Heart right ventricle (tissue), 16 donors: ENCODE measurements around the gene ACVR1. TPM values are rescaled to one million over a fixed set of nuclear protein-coding genes. Genes with fewer than 3 reads are reported as not detected.
A peak's percentile ranks its signal among the peaks of the same experiment; 100 is the strongest.

Experiments used
- ATAC-seq, 8 donors: fragments of 200-7000 bp; cut with Tn5 transposase; one replicate each; pipeline ENCODE4 v1.9.1; 2020; ENCODE audit warnings: mild to moderate bottlenecking in 8 of 8, moderate library complexity in 8 of 8, moderate number of reproducible peaks in 1 of 8
- DNase-seq, 2 donors: peaks; one replicate each; pipeline ENCODE4 v3.0.0-alpha.2; 2020
- H3K27ac ChIP-seq, 10 donors: fragments of 200-600 bp; sonication (generic) in 2 of 10; one replicate each; pipeline versions ENCODE4 v1.5.0 to v1.8.0; 2020 to 2022; ENCODE audit warnings: mild to moderate bottlenecking in 3 of 10
- H3K27me3 ChIP-seq, 7 donors: fragments of 200-600 bp; one replicate each; pipeline ENCODE4 v1.8.0; 2021 to 2022; ENCODE audit warnings: mild to moderate bottlenecking in 2 of 7
- H3K36me3 ChIP-seq, 9 donors: fragments of 200-600 bp; sonication (generic) in 1 of 9; one replicate each; pipeline versions ENCODE4 v1.5.0 to v1.8.0; 2020 to 2022; ENCODE audit warnings: mild to moderate bottlenecking in 2 of 9
- H3K4me1 ChIP-seq, 9 donors: fragments of 200-600 bp; sonication (generic) in 1 of 9; one replicate each; pipeline versions ENCODE4 v1.5.0 to v1.8.0; 2020 to 2022; ENCODE audit warnings: mild to moderate bottlenecking in 4 of 9
- H3K4me3 ChIP-seq, 10 donors: fragments of 200-600 bp; sonication (generic) in 2 of 10; one replicate each; pipeline versions ENCODE4 v1.5.0 to v1.8.0; 2020 to 2022; ENCODE audit warnings: mild to moderate bottlenecking in 7 of 10, moderate library complexity in 2 of 10
- H3K9me3 ChIP-seq, 11 donors: fragments of 200-600 bp in 10 of 11; sonication (generic) in 2 of 11; one replicate each; pipeline versions ENCODE4 v1.5.0 to v1.8.0; 2013 to 2022; ENCODE audit warnings: mild to moderate bottlenecking in 2 of 11, control low read depth in 1 of 11, moderate library complexity in 1 of 11
- WGBS, 2 donors: extraction: QIAGEN DNeasy Blood & Tissue Kit; methylation state at CpG; one replicate each; pipeline ENCODE4 v1.1.7; 2013; ENCODE audit warnings: inconsistent platforms in 1 of 2; 5-methylcytosine and 5-hydroxymethylcytosine counted together
- intact Hi-C, 10 donors: fragments of 100-400 bp; cut with DNase I; formaldehyde crosslinking; loops; one replicate each; pipeline versions ENCODE4 v1.11.1 to v1.14.2; 2022
- polyA plus RNA-seq, 2 donors: library from polyadenylated mRNA; stranded (reverse); fragments of 200-250 nt; gene quantifications; one replicate each; pipeline ENCODE4 v1.2.3, GENCODE V29; 2013
- total RNA-seq, 10 donors: library from RNA; stranded (reverse); fragmentation: NEBNext Ultra II Directional in 3 of 10; extraction: Animal tissue kit (Norgen Biotek cat#: 25700) in 3 of 10; gene quantifications; one replicate each; pipeline versions ENCODE4 v1.2.1 to v1.2.4, GENCODE V29; 2021 to 2023
- TF ChIP-seq, protein P1 (sequence below), 9 donors: fragments of 200-600 bp; sonication (generic) in 2 of 9; IDR thresholded peaks; one replicate each; pipeline versions ENCODE4 v1.5.0 to v1.8.0; 2021 to 2022; ENCODE audit warnings: antibody characterized with exemption in 9 of 9, mild to moderate bottlenecking in 5 of 9, moderate library complexity in 1 of 9
- donor health status: Arrhythmogenic right ventricular cardiomyopathy.
- donor health status: ischemic (EF 13 %, LVEDD 7.1; RV severe dilation, severe dysfunction).
- donor health status: healthy with polysubstance abuse.
- donor health status: DM: no; HTN: yes; CAD: no.
- donor health status: DM: no; HTN: no; CAD: no.
- donor health status: ischemic (EF 25% LVEDD 6.9; RV normal size, moderate dysfunction).
- donor health status: ischemic (EF 25% LVEDD 5.7; RV mildly dilated, moderate dysfunction).
- donor health status: healthy.
- donor health status: DM: yes; HTN: yes; CAD: no.
- donor health status: Ischemic cardiomyopathy.
- donor health status: ischemic (EF 35%, LVEDD 5.7; RV mildly dilated, moderate dysfunction).
- donor health status: nonischemic (EF 11% LVEDD 7.7; RV severe dilation, severe dysfunction).
- donor health status: DM: yes; HTN: yes; CAD: no.
- donor health status: PGD.
- donor health status: ischemic (EF 29% LVEDD 5.4; RV normal size, mild dysfunction).
- donor health status: nonischemic (EF 23%, LVEDD 6.1; RV moderate dilation, normal function).

The ACVR1 gene
- total and polyA plus RNA-seq, 12 donors = 4.2 to 32.7 (median 22.2) TPM

DNA sequence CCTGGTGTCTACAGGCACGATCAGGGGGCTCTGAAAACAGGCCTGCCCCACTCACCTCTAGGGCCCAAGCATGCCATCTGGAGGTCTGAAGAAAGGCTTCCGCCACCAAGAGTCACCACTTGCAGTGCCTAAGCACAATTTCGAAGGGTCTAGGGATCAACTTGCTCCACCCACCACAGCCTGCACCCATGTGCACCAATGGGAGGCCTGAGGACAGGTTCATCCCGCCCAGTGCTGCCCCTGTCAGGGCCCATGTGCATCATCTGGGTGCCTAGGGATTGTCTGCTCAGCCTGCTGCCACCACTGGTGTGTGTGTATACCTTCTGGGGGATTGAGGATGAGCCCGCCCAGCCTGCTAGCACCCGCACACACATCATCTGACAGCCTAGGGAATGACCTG, 126.4 kb downstream of the ACVR1 start:
- intact Hi-C loops = loop anchor here in 1 of 10 donors (10.0 kb wide), 1 partner anchor 255 kb away; no protein-coding TSS in a partner anchor
- peaks cover 0 to 1% (median 0%) of the 10 kb centered on the region in 11 donors for H3K9me3 ChIP-seq
- TF ChIP-seq, protein P1, sequence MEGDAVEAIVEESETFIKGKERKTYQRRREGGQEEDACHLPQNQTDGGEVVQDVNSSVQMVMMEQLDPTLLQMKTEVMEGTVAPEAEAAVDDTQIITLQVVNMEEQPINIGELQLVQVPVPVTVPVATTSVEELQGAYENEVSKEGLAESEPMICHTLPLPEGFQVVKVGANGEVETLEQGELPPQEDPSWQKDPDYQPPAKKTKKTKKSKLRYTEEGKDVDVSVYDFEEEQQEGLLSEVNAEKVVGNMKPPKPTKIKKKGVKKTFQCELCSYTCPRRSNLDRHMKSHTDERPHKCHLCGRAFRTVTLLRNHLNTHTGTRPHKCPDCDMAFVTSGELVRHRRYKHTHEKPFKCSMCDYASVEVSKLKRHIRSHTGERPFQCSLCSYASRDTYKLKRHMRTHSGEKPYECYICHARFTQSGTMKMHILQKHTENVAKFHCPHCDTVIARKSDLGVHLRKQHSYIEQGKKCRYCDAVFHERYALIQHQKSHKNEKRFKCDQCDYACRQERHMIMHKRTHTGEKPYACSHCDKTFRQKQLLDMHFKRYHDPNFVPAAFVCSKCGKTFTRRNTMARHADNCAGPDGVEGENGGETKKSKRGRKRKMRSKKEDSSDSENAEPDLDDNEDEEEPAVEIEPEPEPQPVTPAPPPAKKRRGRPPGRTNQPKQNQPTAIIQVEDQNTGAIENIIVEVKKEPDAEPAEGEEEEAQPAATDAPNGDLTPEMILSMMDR (IDR thresholded peaks at IDR 0.05) = no peak
- H3K4me3 ChIP-seq = no peak overlapping the region
- H3K27ac ChIP-seq = no peak overlapping the region
- peaks cover 0 to 29% (median 8%) of the 10 kb centered on the region in 9 donors for H3K4me1 ChIP-seq
- ATAC-seq = peak in 3 of 8 donors; percentile 14 to 64 (median 22)
- no peak for DNase-seq
- H3K27me3 ChIP-seq = no peaks in the 10 kb centered on the region
- WGBS, 2 donors = 98 to 100% methylated on average over 6 of the region's 6 CpGs
- peaks cover 0 to 54% (median 17%) of the 10 kb centered on the region in 9 donors for H3K36me3 ChIP-seq

DNA sequence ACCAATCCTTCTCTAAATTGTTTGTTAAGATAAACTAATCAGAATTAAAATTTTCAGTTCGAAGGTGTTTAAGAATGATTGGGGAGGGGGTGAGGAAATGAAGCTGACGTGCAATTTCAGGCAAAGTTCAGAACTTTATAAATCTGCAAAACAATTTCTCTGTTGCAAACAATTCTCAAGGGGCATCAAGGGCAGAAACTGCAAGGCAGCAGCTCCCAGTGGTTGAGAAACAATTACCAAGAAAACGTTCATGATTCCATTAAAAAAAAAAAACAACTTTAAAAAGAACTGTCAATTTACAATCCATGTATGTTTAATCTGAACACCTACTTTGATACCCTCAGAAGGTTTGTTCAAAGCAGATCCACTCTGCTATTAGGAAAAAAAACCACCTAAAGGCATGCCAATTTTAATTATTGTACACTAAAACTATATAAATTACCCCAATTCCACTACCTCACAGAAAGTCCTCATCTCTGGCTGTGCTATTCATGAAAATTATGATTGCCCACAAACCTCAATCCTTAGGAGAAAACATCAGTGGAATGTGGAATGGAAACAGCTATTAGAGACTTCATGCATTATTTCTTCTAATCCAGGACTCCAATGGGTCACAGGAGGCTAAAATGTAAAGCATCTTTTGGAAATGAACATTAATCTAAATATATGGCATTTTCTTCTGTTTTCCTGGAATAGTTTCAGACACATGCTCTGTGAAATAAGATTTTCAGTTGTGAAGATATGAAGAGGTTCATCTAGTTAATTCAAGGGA, 127.6 kb downstream of the ACVR1 start:
- Histone ChIP-seq H3K36me3 (peaks cover 0 to 58% (median 15%) of the 10 kb centered on the region in 9 donors), H3K27me3 (no peaks in the 10 kb centered on the region), H3K27ac (no peak overlapping the region), H3K4me3 (no peak overlapping the region), H3K4me1 (peaks cover 0 to 29% (median 8%) of the 10 kb centered on the region in 9 donors), H3K9me3 (no peaks in the 10 kb centered on the region)
- no peak for ATAC-seq
- WGBS, 2 donors = 64 to 72% methylated on average over 3 of the region's 3 CpGs
- DNase-seq = no peak
- intact Hi-C loops = no loop called here
- TF ChIP-seq, protein P1 (IDR thresholded peaks at IDR 0.05) = no peak

DNA sequence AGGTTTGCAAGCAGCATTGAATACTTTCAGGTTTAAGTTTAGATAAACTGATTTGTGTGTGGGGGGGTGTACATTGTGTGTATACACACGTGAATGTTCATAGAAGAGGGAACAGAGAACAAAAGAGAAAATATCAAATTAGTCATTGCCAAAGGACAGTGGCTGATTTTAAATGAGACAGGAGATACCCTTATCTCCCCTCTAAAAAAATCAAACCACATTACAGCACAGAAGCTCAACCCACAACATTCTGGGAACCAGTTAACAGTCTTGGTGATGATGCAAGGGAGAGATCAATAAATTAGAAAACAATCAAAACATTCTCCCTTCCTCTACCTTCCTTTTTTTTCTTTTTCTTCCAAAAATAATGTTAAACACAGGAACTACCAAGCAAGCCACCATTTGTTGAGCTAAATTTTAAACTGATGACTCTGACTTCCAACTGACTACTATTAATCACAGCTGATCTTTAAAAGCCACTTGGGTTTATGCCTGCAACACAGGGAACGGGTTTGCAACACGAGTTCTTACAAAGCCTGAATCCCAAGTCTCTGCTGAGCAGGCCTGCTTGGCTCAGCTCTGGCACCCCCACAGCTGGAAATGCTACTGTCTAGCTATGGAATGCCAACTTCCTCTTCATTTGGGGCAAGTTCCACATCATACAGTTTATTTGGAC, 128.3 kb downstream of the ACVR1 start:
- no peaks in the 10 kb centered on the region for H3K9me3 ChIP-seq
- no peak overlapping the region for H3K4me3 ChIP-seq
- no peaks in the 10 kb centered on the region for H3K27me3 ChIP-seq
- ATAC-seq (peak in 2 of 8 donors; percentile 47 to 81), DNase-seq (no peak)
- no peak overlapping the region for H3K27ac ChIP-seq
- peaks cover 0 to 51% (median 8%) of the 10 kb centered on the region in 9 donors for H3K36me3 ChIP-seq
- TF ChIP-seq, protein P1 (IDR thresholded peaks at IDR 0.05) = no peak
- intact Hi-C loops = no loop called here
- peaks cover 0 to 29% (median 8%) of the 10 kb centered on the region in 9 donors for H3K4me1 ChIP-seq
- WGBS, 2 donors = 62 to 66% methylated on average over 3 of the region's 3 CpGs

DNA sequence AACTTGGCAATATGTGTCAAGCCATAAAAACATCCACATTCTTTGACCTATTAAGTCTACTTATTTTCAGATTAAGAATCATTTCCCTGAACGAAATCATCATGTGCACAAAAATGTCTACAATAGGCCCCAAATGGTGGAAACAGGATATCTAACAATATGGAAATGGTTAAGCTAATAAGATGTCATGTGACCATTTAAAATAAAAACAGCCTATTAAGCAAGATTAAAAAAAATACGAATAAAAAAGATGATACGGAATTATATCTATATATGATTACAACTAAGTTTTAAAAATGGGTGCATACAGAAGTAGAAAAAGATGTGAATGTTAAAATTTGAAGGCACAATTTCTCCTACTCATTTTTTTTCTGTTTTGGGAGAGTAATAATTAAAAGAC, 128.8 kb downstream of the ACVR1 start:
- 92 to 94% methylated on average over 3 of the region's 3 CpGs for WGBS, 2 donors
- DNase-seq (no peak), ATAC-seq (no peak)
- intact Hi-C loops = no loop called here
- Histone ChIP-seq H3K27me3 (no peaks in the 10 kb centered on the region), H3K9me3 (peaks cover 0 to 4% (median 0%) of the 10 kb centered on the region in 11 donors), H3K36me3 (peaks cover 0 to 49% (median 6%) of the 10 kb centered on the region in 9 donors), H3K4me3 (no peak overlapping the region), H3K27ac (no peak overlapping the region), H3K4me1 (peaks cover 0 to 29% (median 8%) of the 10 kb centered on the region in 9 donors)
- TF ChIP-seq, protein P1 (IDR thresholded peaks at IDR 0.05) = no peak
